Cortex of kidney (tissue), 1 donor: ENCODE results near the gene PYGO2.
"Not testable (repeated sequence)": the region's sequence is repeated elsewhere in the genome, so short reads cannot be mapped to it uniquely, and the experiment has no call there.

ENCODE experiments used
- DNase-seq: peaks from one replicate; lab custom pipeline; 2025; lab: John Stamatoyannopoulos, UW

The PYGO2 gene

GRCh38 chr1:154978360-154978759, 16.8 kb upstream of the PYGO2 start:
- DNase-seq = no peak

GRCh38 chr1:154977762-154978161, 16.2 kb upstream of the PYGO2 start:
- DNase-seq = not testable (repeated sequence)

DNA sequence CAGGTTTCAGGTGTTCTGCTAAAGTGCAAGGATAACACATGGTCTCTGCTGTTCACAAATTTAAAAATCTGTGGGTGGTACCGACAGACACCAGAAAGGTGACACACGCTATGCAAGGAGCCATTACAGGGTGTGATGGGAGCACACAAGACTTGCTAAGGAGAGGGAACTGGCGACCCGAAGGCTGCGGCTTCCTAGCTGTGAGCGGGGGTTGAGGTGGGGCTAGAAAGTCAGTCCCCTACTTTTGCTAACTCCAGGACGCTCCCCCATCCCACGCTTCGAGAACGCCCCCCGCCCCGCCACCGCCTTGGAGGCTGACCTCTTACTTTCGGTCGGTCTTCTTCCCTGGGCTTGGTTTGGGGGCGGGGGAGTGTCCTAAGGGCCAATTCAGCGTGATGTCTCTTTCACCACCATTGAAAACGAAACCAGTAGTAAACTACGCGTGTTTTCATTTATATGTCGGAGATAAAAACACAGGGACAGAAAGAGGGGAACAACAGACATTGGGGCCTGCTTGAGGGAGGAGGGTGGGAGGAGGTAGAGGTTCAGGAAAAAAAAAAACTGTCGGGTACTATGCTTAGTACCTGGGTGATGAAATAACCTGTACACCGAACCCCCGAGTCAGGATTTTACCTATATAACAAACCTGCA, 14.0 kb upstream of the PYGO2 start:
- DNase-seq = no peak

DNA sequence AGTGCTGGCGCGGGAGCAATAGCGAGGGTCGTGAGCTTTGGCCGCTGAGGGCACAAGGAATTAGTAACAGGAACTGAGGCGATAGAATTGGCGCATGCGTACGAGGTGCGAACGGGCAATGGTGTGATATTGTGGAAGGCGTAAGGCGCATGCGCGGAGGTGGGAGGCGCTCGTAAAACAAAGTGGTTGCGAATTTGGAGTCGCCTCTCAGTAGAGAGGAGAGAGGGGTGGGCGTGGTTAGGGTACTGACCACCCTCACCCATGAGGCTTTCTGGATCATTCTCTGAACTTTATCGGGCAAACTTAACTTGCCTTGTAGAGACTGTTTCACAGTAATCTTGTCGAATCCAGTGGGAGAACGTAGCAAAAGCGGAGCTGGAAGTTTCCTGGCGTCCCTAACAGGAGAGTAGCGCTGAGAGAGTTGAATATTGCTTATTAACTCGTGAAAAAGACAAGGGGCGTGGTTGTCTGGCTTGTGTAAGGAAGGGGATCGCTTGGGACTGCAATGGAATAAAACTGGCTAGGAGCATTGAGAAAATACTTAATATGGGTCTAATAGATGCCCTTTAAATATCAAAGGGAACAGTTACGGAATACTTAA, 13.3 kb upstream of the PYGO2 start:
- no peak for DNase-seq

DNA sequence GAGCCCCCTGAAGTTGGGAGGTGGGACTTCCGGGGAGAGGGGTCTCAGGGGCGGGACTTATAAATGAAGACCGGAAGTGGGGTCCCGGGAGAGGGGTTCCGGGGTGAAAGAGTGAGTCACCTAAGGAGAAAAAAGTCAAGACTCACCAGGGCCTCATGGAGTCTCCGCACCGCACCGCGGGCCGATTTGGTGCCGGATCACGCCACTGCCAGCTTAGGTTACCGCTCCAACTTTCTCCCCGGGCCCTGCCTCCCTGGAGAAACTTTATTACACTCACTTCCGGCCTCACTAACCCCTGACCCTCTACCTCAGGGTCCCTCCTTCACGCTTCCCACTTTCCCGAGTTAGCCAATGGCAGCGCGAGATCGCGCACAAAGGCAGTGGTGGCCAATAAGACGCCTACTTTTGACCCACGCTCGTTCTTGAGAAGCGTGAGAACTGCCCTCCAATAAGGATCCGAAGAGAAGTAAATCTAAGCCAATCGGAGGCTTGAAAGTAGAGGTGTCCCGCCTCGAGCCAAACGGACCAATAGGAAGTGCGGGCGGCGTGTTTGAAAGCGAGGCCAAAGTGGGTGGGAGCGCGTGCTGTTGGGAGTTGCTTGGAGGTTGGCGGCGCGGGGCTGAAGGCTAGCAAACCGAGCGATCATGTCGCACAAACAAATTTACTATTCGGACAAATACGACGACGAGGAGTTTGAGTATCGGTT, 12.7 kb upstream of the PYGO2 start, which contains the start of gene CKS1B:
Gene CKS1B, plus strand, starts transcription at position 580 of the 706 bp plus-strand sequence. Its CDS starts 65 bp downstream, at position 645.
- no peak for DNase-seq

- no peak for DNase-seq
These were observed 11.9 kb upstream of the PYGO2 start for GRCh38 chr1:154973344-154974101.

GRCh38 chr1:154972517-154973343, 11.1 kb upstream of the PYGO2 start:
- DNase-seq = no peak

- no peak for DNase-seq
These were observed 10.6 kb upstream of the PYGO2 start for GRCh38 chr1:154972213-154972516.

GRCh38 chr1:154971341-154971998, 9.9 kb upstream of the PYGO2 start:
- DNase-seq = no peak

GRCh38 chr1:154970631-154971340, 9.2 kb upstream of the PYGO2 start, which contains the start of gene SHC1:
Gene SHC1 (minus strand): TSS chr1:154970747. CDS start chr1:154970526, 221 bp downstream.
- no peak for DNase-seq

- no peak for DNase-seq
These were observed 8.4 kb upstream of the PYGO2 start for GRCh38 chr1:154969860-154970452.

DNA sequence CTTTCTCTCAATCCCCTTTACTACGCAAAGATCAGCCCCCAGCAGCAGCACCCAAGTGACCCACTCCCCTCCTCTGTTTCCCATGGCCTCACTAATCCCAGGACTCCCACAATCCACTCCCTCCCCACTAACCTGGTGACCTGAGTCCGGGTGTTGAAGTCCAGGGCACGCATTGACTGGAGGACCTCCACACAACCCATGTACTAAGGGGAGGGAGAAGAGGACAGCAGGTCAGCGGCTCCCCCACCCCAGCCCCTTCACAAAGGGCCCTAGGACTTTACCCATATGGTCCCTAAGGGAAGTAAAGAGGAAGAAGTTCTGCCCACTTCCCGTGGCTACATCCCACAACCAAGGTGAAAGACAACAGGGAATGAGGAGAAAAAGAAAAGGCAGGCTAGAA, 7.7 kb upstream of the PYGO2 start:
- DNase-seq = no peak

DNA sequence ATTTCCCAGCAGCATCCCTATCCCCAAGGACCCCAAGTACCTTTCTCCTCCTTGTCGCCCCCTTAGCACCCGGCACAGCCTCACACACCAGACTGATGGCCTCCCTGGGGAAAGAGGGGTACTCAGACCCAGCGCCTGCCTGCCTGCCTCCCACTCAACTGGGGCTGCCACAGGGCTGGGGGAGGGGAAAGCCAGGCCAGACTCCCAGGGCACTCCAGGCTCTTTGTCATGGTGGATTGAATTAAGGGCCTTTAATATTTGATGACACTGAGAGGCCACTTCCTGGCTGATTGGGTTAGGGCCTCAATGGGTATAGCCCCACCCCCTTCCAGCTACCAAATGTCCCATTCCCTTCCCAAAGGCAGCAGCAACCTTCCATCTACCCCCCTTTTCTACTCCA, 7.1 kb upstream of the PYGO2 start:
- no peak for DNase-seq

DNA sequence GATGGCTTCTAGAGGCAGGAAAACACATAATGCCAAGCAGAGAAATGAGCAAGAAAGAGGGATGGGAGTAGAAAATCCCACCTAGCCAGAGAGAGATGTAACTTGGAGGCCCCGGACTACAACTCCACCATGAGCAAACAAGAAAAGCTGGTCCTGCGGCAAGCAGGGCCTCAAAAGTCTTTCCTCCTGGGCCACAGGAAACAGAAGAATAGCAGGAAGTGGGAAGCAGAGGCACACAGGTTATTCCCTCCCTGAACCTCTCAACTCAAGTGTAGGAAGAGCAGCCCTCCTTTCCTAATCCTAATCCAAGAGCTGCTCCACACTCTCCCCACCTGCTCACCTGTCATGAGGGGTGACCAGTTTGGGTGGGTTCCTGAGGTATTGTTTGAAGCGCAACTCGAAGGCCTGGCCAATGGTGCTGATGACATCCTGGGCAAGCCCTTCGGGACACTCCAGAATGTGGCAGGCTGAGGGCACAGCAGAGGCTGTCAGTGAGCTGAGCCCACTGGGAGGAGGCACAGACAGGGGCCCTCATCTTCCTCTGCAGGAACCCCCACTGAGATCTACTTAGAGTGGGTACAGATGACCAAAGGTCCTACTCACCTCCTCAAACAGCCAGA, 5.9 kb upstream of the PYGO2 start:
- no peak for DNase-seq

GRCh38 chr1:154966111-154966510, 4.5 kb upstream of the PYGO2 start:
- DNase-seq = no peak

DNA sequence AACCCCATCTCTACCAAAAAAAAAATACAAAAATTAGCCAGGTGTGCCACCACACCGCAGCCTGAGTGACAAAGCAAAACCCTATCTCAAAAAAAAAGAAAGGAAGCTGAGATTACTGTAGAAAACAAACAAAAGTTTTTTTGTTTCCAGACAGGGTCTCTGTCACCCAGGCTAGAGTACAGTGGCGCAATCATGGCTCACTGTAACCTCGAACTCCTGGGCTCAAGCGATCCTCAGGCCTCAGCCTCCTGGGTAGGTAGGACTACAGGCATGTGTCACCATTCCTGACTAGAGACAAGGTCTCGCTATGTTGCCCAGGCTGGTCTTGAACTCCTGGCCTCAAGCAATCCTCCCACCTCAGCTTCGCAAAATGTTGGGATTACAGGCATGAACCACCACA, 2.8 kb upstream of the PYGO2 start:
- DNase-seq = no peak

GRCh38 chr1:154963643-154964042, 2.1 kb upstream of the PYGO2 start:
- DNase-seq = no peak

- DNase-seq = no peak
These were observed 1.3 kb upstream of the PYGO2 start for GRCh38 chr1:154962795-154963330.

DNA sequence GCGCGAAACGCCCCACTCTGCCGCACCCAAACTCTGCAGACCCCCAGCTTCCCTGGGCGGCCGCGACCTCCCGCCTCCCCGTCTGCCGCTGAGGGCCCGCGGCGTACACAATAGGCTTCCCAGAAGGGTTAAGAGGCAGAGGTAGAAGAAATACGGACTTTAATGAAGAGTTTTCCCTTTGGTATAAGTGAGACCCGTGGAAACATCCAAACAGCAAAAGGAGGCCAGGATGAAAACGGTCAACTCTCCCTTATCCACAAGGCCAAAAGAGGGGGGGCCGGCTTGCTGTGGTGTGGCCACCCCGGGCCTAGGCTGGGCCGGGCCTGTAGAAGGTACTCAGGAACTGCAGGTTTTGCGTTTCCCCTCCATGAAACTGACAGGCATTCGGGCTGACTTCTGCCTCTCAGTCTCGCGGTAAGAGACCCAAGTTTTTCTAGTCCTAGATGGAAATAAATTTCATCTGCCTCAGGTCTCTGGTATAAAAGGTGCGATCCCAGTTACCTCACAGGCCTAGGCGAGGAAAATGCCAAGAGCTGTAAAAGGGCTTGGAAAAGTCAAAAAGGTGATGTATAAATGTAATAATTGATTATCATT, 671 bp upstream of the PYGO2 start:
- no peak for DNase-seq
